ENCODE results near the gene GUCY1A1.

- TF ChIP-seq CTCF (IDR thresholded peaks at IDR 0.05; ENCODE audit: insufficient read depth, low read depth, low read length) (no peak), EZH2 (IDR thresholded peaks at IDR 0.05; ENCODE audit: insufficient read depth, low read length) (no peak)
These were observed 40.6 kb downstream of the GUCY1A1 start for GRCh38 chr4:155707251-155707650.
